K562 (cell line): Measurements from ENCODE around the gene BANK1. TPM values are rescaled to one million over a fixed set of nuclear protein-coding genes. Genes with fewer than 3 reads are reported as not detected.
"Not testable (repeated sequence)": the region's sequence is repeated elsewhere in the genome, so short reads cannot be mapped to it uniquely, and the experiment has no call there.

Source experiments
- ATAC-seq: fragments of 200-7000 bp; cut with Tn5 transposase; 3 replicates; pipeline ENCODE4 v1.9.1; 2020; ENCODE audit warnings: moderate library complexity
- BruUV-seq: library from RNA; stranded (reverse); fragments of 400-500 nt; replicated peaks from 2 replicates; lab custom pipeline; 2021; lab: Mats Ljungman, UMichigan
- CTCF ChIA-PET: fragments of 300-600 bp; formaldehyde crosslinking; extraction: SDS; loops from one replicate; lab custom pipeline; 2021; ENCODE audit warnings: low intra/inter-chr PET ratio; lab: Yijun Ruan, JAX
- POLR2A ChIA-PET: fragments of 300-600, 350-650 bp; sonication (Branson Sonifier 250); formaldehyde crosslinking; extraction: SDS; loops from one replicate; lab custom pipeline; 2021; ENCODE audit warnings: antibody characterized with exemption, inconsistent platforms; lab: Yijun Ruan, JAX
- DNase-seq, 4 experiments: peaks; one replicate each; pipeline versions ENCODE4 v3.0.0 to v3.0.0-alpha.2; 2011 to 2018; ENCODE audit warnings: low spot score in 3 of 4, mixed read lengths in 3 of 4; ENCODE audit errors: extremely low read depth in 1 of 4
- FAIRE-seq: peaks from 2 replicates; lab custom pipeline; 2011; peaks lifted over from hg19 to GRCh38; lab: Jason Lieb, UNC
- H2AFZ ChIP-seq: 2 replicates; pipeline ENCODE4 v1.6.0; 2011; ENCODE audit warnings: low read depth, low read length, control low read depth, inconsistent platforms
- H3K27ac ChIP-seq: fragments of 200-600 bp; 3 replicates; pipeline ENCODE4 v1.8.0; 2011; ENCODE audit warnings: low read depth, mild to moderate bottlenecking, control low read depth, inconsistent platforms, low read length, moderate library complexity, mixed read lengths; ENCODE audit errors: extremely low read depth
- H3K27me3 ChIP-seq, 2 experiments: fragments of 300-600 bp in 1 of 2; 2 replicates in 1 of 2; 3 replicates in 1 of 2; pipeline versions ENCODE4 v1.6.0 to v1.8.0; 2011; ENCODE audit warnings: inconsistent platforms in 2 of 2, low read length in 2 of 2, mild to moderate bottlenecking in 1 of 2, mixed read lengths in 1 of 2, moderate library complexity in 1 of 2; ENCODE audit not compliant: control insufficient read depth in 2 of 2, insufficient read depth in 2 of 2
- H3K36me3 ChIP-seq: fragments of 300-600 bp; 3 replicates; pipeline ENCODE4 v1.8.0; 2011; ENCODE audit warnings: mild to moderate bottlenecking, low read length, inconsistent platforms; ENCODE audit not compliant: control insufficient read depth, insufficient read depth
- H3K4me1 ChIP-seq, 2 experiments: fragments of 200-600 bp in 1 of 2; replicated peaks in 1 of 2; 2 replicates in 1 of 2; 3 replicates in 1 of 2; pipeline versions ENCODE4 v1.5.1 to v1.8.0; 2011; ENCODE audit warnings: inconsistent platforms in 2 of 2, low read length in 2 of 2, mild to moderate bottlenecking in 1 of 2, mixed read lengths in 1 of 2, moderate library complexity in 1 of 2; ENCODE audit not compliant: control insufficient read depth in 2 of 2, insufficient read depth in 2 of 2
- H3K4me2 ChIP-seq: 2 replicates; pipeline ENCODE4 v1.6.1; 2011; ENCODE audit warnings: low read length, control low read depth, inconsistent platforms, mixed read lengths; ENCODE audit not compliant: insufficient read depth
- H3K4me3 ChIP-seq: fragments of 200-600 bp; sonication (generic), shearing (Covaris generic); 2 replicates; pipeline ENCODE4 v1.5.1; 2016; ENCODE audit warnings: control low read depth, inconsistent platforms
- H3K79me2 ChIP-seq: fragments of 200-600 bp; 3 replicates; pipeline ENCODE4 v1.8.0; 2011; ENCODE audit warnings: low read length, inconsistent platforms; ENCODE audit not compliant: control insufficient read depth, insufficient read depth
- H3K9ac ChIP-seq, 2 experiments: 2 replicates each; pipeline versions ENCODE4 v1.6.0 to v1.6.1; 2011; ENCODE audit warnings: low read depth in 2 of 2, low read length in 2 of 2, control low read depth in 1 of 2, inconsistent platforms in 1 of 2, mild to moderate bottlenecking in 1 of 2, mixed read lengths in 1 of 2; ENCODE audit not compliant: insufficient read depth in 1 of 2
- H3K9me1 ChIP-seq: one replicate; pipeline ENCODE4 v1.6.0; 2011; ENCODE audit warnings: inconsistent platforms, mild to moderate bottlenecking, low read length, moderate library complexity; ENCODE audit not compliant: control insufficient read depth, insufficient read depth
- H3K9me3 ChIP-seq: replicated peaks from 2 replicates; pipeline ENCODE4 v1.5.1; 2011; ENCODE audit warnings: low read depth, low read length, inconsistent platforms; ENCODE audit not compliant: control insufficient read depth, insufficient read depth
- H4K20me1 ChIP-seq: replicated peaks from 2 replicates; pipeline ENCODE4 v1.6.1; 2011; ENCODE audit warnings: low read length, inconsistent platforms, mixed read lengths; ENCODE audit not compliant: control insufficient read depth, insufficient read depth
- NR4A1 ChIP-seq, 2 experiments: fragments of 250-450 bp in 1 of 2; fragments of 450-650 bp in 1 of 2; sonication (Bioruptor Pico) in 1 of 2; IDR thresholded peaks; 2 replicates each; pipeline versions ENCODE4 v1.4.0 to v1.6.1; 2016 to 2020; ENCODE audit warnings: mild to moderate bottlenecking in 2 of 2, missing compliant biosample characterization in 1 of 2, missing genetic modification characterization in 1 of 2, moderate library complexity in 1 of 2
- RAD21 ChIP-seq, 2 experiments: fragments of 250-450 bp in 1 of 2; fragments of 450-650 bp in 1 of 2; sonication (Bioruptor Pico) in 1 of 2; formaldehyde crosslinking in 1 of 2; IDR thresholded peaks in 1 of 2; conservative IDR thresholded peaks in 1 of 2; 2 replicates each; pipeline versions ENCODE4 v1.4.0 to v1.8.0; 2020 to 2022; ENCODE audit warnings: mild to moderate bottlenecking in 2 of 2, moderate library complexity in 1 of 2
- RBM17 ChIP-seq: fragments of 200-400 bp; formaldehyde crosslinking; IDR thresholded peaks from 2 replicates; pipeline ENCODE4 v1.6.1; 2017; ENCODE audit warnings: low read depth, mild to moderate bottlenecking, low read length, borderline replicate concordance
- SREBF1 ChIP-seq: fragments of 150-350 bp; IDR thresholded peaks from 2 replicates; pipeline ENCODE4 v1.6.1; 2014; ENCODE audit warnings: antibody characterized with exemption, low read depth, low read length, borderline replicate concordance
- STAG1 ChIP-seq: sonication (generic); formaldehyde crosslinking; IDR thresholded peaks from 2 replicates; pipeline ENCODE4 v1.5.0; 2020; ENCODE audit warnings: missing genetic modification reagents, borderline replicate concordance
- ZKSCAN3 ChIP-seq: fragments of 250-450 bp; sonication (Bioruptor Pico); IDR thresholded peaks from 2 replicates; pipeline ENCODE4 v1.4.0; 2020
- WGBS: fragments of 100-300 bp; shearing (Covaris generic); methylation state at CpG from one replicate; pipeline ENCODE4 v1.1.6; 2016; ENCODE audit warnings: low coverage, mixed read lengths; ENCODE audit not compliant: insufficient coverage; ENCODE audit errors: missing lambda C conversion rate; 5-methylcytosine and 5-hydroxymethylcytosine counted together
- in situ Hi-C: fragments of 300-500 bp; cut with MboI; formaldehyde crosslinking; loops from 4 replicates; pipeline ENCODE4 v1.15.0; 2018; ENCODE audit warnings: inconsistent platforms, mixed read lengths
- intact Hi-C: fragments of 100-400 bp; cut with micrococcal nuclease; formaldehyde crosslinking; loops from 2 replicates; pipeline ENCODE4 v1.14.2; 2022
- polyA plus RNA-seq, 8 experiments: library from polyadenylated mRNA; depleted of rRNA in 4 of 8; stranded (reverse) in 5 of 8; unstranded in 3 of 8; fragments of >200 nt; fragmentation: Nextera tagmentation in 2 of 8; fragmentation: Illumina TruSeq in 1 of 8; extraction: Ambion mirVana in 2 of 8; extraction: Trizol in 1 of 8; gene quantifications; 2 replicates each; pipeline versions ENCODE4 v1.2.1 to v1.2.3, GENCODE V29; 2011 to 2014; ENCODE audit warnings: inconsistent platforms in 1 of 8, missing spikeins in 1 of 8
- total RNA-seq, 7 experiments: library from RNA; depleted of rRNA in 6 of 7; stranded (reverse); fragments of >200 nt in 6 of 7; fragmentation: Illumina TruSeq in 2 of 7; extraction: Trizol in 2 of 7; gene quantifications; 2 replicates each; pipeline versions ENCODE4 v1.2.1 to v1.2.3, GENCODE V29; 2011 to 2021; ENCODE audit warnings: low replicate concordance in 1 of 7
- TF ChIP-seq, protein P1 (sequence below): fragments of 450-650 bp; IDR thresholded peaks from one replicate; pipeline ENCODE4 v1.6.1; 2018; ENCODE audit warnings: mild to moderate bottlenecking, moderate library complexity; ENCODE audit not compliant: partially characterized antibody
- TF ChIP-seq, protein P2 (sequence below): sonication (generic); formaldehyde crosslinking; IDR thresholded peaks from 2 replicates; pipeline ENCODE4 v1.8.0; 2022; ENCODE audit warnings: mild to moderate bottlenecking, missing genetic modification reagents

Gene BANK1
- total and polyA plus RNA-seq, 9 of the 15 experiments (the other 6 are each of a cell fraction or from before 2014, with no cell fraction given), result not detected

DNA sequence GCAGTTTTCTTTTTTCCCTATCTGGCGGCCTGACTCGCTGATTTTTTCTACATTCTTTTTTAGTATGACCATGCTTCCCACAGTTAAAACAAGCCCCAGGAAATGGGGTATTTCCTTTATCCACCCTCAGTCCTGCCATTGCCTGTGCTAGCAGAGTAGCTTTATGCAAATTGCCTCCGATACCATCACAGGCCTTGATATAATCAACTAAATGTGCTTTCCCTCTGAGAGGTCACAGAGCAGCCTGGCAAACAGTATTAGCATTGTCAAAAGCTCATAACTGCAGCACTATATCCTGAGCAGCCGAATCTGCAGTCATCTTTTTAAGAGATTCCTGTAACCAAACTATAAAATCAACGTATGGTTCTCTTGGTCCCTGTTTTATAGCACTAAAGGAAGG lies 115.0 kb downstream of the BANK1 start:
- CTCF ChIA-PET, result not testable (repeated sequence)

DNA sequence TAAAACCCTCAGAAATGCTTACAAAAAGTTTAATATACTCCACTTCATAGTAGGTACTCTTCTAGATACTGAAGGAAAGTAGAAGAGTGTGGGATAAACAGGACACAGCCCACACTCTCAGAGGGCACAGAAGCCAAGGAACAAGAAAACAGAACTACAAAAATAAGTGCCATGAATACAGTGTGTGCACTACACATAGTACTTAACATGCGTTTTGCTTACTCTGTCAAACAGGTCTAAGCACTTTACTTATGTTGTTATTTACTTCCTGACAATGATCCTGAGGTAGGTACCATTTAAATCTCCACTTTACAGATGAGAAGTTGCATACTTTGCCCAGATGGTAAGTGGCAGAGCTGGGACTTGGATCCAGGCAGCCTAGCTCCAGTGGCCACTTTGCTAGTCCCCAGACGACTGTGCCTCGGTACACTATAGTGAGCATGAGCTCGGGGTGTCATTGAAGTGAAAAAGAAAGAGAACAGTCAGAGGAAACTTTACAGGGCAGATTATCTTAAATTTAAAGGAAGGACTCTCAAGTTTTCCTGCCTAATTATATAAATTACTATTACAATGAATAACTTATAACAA lies 120.3 kb downstream of the BANK1 start:
- in situ Hi-C loops, result no loop called here
- no peaks in the 10 kb centered on the region for H3K27me3 ChIP-seq
- no peak for ATAC-seq
- H3K9ac ChIP-seq, result no peak overlapping the region
- H3K27ac ChIP-seq, result no peak overlapping the region
- no peak overlapping the region for H2AFZ ChIP-seq
- POLR2A ChIA-PET, result no interaction called here
- CTCF ChIA-PET, result no interaction called here
- TF ChIP-seq STAG1 (CRISPR knock-in tag) (no peak), SREBF1 (no peak), RBM17 (no peak), RAD21 (CRISPR knock-in tag; conservative IDR thresholded peaks at IDR 0.05 in 1 of 2, IDR thresholded peaks at IDR 0.05 in 1 of 2) (no peak), ZKSCAN3 (CRISPR knock-in tag) (no peak), NR4A1 (CRISPR knock-in tag; IDR thresholded peaks at IDR 0.05) (no peak), NR4A1 (tag; IDR thresholded peaks at IDR 0.05) (no peak)
- TF ChIP-seq, protein P1, sequence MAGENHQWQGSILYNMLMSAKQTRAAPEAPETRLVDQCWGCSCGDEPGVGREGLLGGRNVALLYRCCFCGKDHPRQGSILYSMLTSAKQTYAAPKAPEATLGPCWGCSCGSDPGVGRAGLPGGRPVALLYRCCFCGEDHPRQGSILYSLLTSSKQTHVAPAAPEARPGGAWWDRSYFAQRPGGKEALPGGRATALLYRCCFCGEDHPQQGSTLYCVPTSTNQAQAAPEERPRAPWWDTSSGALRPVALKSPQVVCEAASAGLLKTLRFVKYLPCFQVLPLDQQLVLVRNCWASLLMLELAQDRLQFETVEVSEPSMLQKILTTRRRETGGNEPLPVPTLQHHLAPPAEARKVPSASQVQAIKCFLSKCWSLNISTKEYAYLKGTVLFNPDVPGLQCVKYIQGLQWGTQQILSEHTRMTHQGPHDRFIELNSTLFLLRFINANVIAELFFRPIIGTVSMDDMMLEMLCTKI, result no peak
- TF ChIP-seq, protein P2, sequence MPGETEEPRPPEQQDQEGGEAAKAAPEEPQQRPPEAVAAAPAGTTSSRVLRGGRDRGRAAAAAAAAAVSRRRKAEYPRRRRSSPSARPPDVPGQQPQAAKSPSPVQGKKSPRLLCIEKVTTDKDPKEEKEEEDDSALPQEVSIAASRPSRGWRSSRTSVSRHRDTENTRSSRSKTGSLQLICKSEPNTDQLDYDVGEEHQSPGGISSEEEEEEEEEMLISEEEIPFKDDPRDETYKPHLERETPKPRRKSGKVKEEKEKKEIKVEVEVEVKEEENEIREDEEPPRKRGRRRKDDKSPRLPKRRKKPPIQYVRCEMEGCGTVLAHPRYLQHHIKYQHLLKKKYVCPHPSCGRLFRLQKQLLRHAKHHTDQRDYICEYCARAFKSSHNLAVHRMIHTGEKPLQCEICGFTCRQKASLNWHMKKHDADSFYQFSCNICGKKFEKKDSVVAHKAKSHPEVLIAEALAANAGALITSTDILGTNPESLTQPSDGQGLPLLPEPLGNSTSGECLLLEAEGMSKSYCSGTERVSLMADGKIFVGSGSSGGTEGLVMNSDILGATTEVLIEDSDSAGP (CRISPR knock-in tag), result no peak
- TF ChIP-seq, all 486 proteins: peak for 0
- Histone ChIP-seq H3K4me1 (no peaks in the 10 kb centered on the region), H3K4me2 (no peak overlapping the region), H3K36me3 (no peaks in the 10 kb centered on the region), H3K79me2 (no peaks in the 10 kb centered on the region), H3K4me3 (no peak overlapping the region), H4K20me1 (no peaks in the 10 kb centered on the region), H3K9me3 (no peaks in the 10 kb centered on the region), H3K9me1 (no peaks in the 10 kb centered on the region)
- FAIRE-seq (no peak), DNase-seq (no peak)
- 0% methylated on average over 4 of the region's 4 CpGs for WGBS
- no TSS peak for BruUV-seq
- intact Hi-C loops, result no loop called here

More for the DNA sequence above, 115.0 kb downstream of the BANK1 start:
- H4K20me1 ChIP-seq, DNase-seq, ATAC-seq, H3K9me1 ChIP-seq, H3K27ac ChIP-seq, POLR2A ChIA-PET, intact Hi-C loops, H3K4me2 ChIP-seq, H3K4me1 ChIP-seq, H3K9ac ChIP-seq, H2AFZ ChIP-seq, H3K4me3 ChIP-seq, BruUV-seq, in situ Hi-C loops, FAIRE-seq, H3K27me3 ChIP-seq, H3K36me3 ChIP-seq, H3K9me3 ChIP-seq, H3K79me2 ChIP-seq: not testable (repeated sequence)
- WGBS, result 3% methylated on average over 4 of the region's 5 CpGs
